HG02763 (cell line): ENCODE data around the gene SPATA6L.
"Not testable (repeated sequence)": the region's sequence is repeated elsewhere in the genome, so short reads cannot be mapped to it uniquely, and the experiment has no call there.

Experiments
- ATAC-seq: cut with Tn5 transposase; IDR thresholded peaks from one replicate; pipeline ENCODE4 v1.9.1; 2021; ENCODE audit warnings: mild to moderate bottlenecking, moderate library complexity; ENCODE audit not compliant: unreplicated experiment

Gene SPATA6L

GRCh38 chr9:4640027-4640426 is 26.3 kb downstream of the SPATA6L start:
- no peak for ATAC-seq

GRCh38 chr9:4639420-4639819 is 26.9 kb downstream of the SPATA6L start:
- no peak for ATAC-seq

GRCh38 chr9:4638968-4639367 is 27.3 kb downstream of the SPATA6L start:
- ATAC-seq, result no peak

GRCh38 chr9:4630836-4631235 is 35.4 kb downstream of the SPATA6L start:
- no peak for ATAC-seq

GRCh38 chr9:4622016-4622415 is 44.3 kb downstream of the SPATA6L start:
- no peak for ATAC-seq

GRCh38 chr9:4620881-4621555 is 45.3 kb downstream of the SPATA6L start:
- ATAC-seq, result no peak

- no peak for ATAC-seq
Observed at GRCh38 chr9:4620057-4620765, 46.1 kb downstream of the SPATA6L start.

- no peak for ATAC-seq
Observed at GRCh38 chr9:4618700-4619099, 47.6 kb downstream of the SPATA6L start.

- no peak for ATAC-seq
Observed at GRCh38 chr9:4617752-4618151, 48.5 kb downstream of the SPATA6L start.

GRCh38 chr9:4615778-4616177 is 50.5 kb downstream of the SPATA6L start:
- ATAC-seq, result no peak

GRCh38 chr9:4615251-4615650 is 51.0 kb downstream of the SPATA6L start:
- ATAC-seq, result no peak

GRCh38 chr9:4614627-4615026 is 51.7 kb downstream of the SPATA6L start:
- ATAC-seq, result no peak

- not testable (repeated sequence) for ATAC-seq
Observed at GRCh38 chr9:4606033-4606432, 60.2 kb downstream of the SPATA6L start.

GRCh38 chr9:4604678-4605095 is 61.6 kb downstream of the SPATA6L start:
- ATAC-seq, result no peak

- ATAC-seq, result no peak
Observed at GRCh38 chr9:4603830-4604229, 62.5 kb downstream of the SPATA6L start.

GRCh38 chr9:4600368-4600767 is 65.9 kb downstream of the SPATA6L start:
- ATAC-seq, result no peak

GRCh38 chr9:4596165-4596922 is 69.9 kb downstream of the SPATA6L start:
- ATAC-seq, result no peak

- ATAC-seq, result no peak
Observed at GRCh38 chr9:4594994-4595393, 71.3 kb downstream of the SPATA6L start.

- ATAC-seq, result no peak
Observed at GRCh38 chr9:4594545-4594944, 71.7 kb downstream of the SPATA6L start.

GRCh38 chr9:4592886-4593285 is 73.4 kb downstream of the SPATA6L start:
- ATAC-seq, result no peak

- no peak for ATAC-seq
Observed at GRCh38 chr9:4592295-4592694, 74.0 kb downstream of the SPATA6L start.

- no peak for ATAC-seq
Observed at GRCh38 chr9:4591123-4591500, 75.2 kb downstream of the SPATA6L start.
